K562 (cell line): ENCODE data around the gene NLGN3. TPM values are rescaled to one million over a fixed set of nuclear protein-coding genes. Genes with fewer than 3 reads are reported as not detected.

Experiments
- ARNT ChIP-seq, 2 experiments: fragments of 450-650 bp; IDR thresholded peaks; 2 replicates each; pipeline ENCODE4 v1.6.1; 2016; ENCODE audit warnings: mild to moderate bottlenecking in 1 of 2
- ATF1 ChIP-seq, 2 experiments: fragments of 450-650 bp in 1 of 2; IDR thresholded peaks; 2 replicates each; pipeline ENCODE4 v1.6.1; 2016; ENCODE audit warnings: missing compliant biosample characterization in 1 of 2, missing genetic modification characterization in 1 of 2
- BRCA1 ChIP-seq, 2 experiments: fragments of 450-650 bp in 1 of 2; sonication (generic) in 1 of 2; formaldehyde crosslinking in 1 of 2; IDR thresholded peaks; 2 replicates each; pipeline versions ENCODE4 v1.5.0 to v1.6.1; 2017 to 2020; ENCODE audit warnings: mild to moderate bottlenecking in 1 of 2, missing genetic modification reagents in 1 of 2
- PCBP1 ChIP-seq: fragments of 200-400 bp; formaldehyde crosslinking; IDR thresholded peaks from 2 replicates; pipeline ENCODE4 v1.6.1; 2018; ENCODE audit warnings: mild to moderate bottlenecking, low read depth, low read length; ENCODE audit not compliant: poor library complexity, severe bottlenecking
- SLC30A9 ChIP-seq: fragments of 250-450 bp; sonication (Bioruptor Pico); IDR thresholded peaks from 2 replicates; pipeline ENCODE4 v1.8.0; 2022; ENCODE audit warnings: mild to moderate bottlenecking, moderate library complexity
- polyA plus RNA-seq, 8 experiments: library from polyadenylated mRNA; depleted of rRNA in 4 of 8; stranded (reverse) in 5 of 8; unstranded in 3 of 8; fragments of >200 nt; fragmentation: Nextera tagmentation in 2 of 8; fragmentation: Illumina TruSeq in 1 of 8; extraction: Ambion mirVana in 2 of 8; extraction: Trizol in 1 of 8; gene quantifications; 2 replicates each; pipeline versions ENCODE4 v1.2.1 to v1.2.3, GENCODE V29; 2011 to 2014; ENCODE audit warnings: inconsistent platforms in 1 of 8, missing spikeins in 1 of 8
- total RNA-seq, 7 experiments: library from RNA; depleted of rRNA in 6 of 7; stranded (reverse); fragments of >200 nt in 6 of 7; fragmentation: Illumina TruSeq in 2 of 7; extraction: Trizol in 2 of 7; gene quantifications; 2 replicates each; pipeline versions ENCODE4 v1.2.1 to v1.2.3, GENCODE V29; 2011 to 2021; ENCODE audit warnings: low replicate concordance in 1 of 7
- TF ChIP-seq, protein P1 (sequence below), 2 experiments: fragments of 450-650 bp in 1 of 2; sonication (generic) in 1 of 2; formaldehyde crosslinking in 1 of 2; IDR thresholded peaks; 2 replicates each; pipeline versions ENCODE4 v1.7.1 to v1.9.0; 2016 to 2022; ENCODE audit warnings: inconsistent platforms in 1 of 2, mild to moderate bottlenecking in 1 of 2, missing genetic modification reagents in 1 of 2
- TF ChIP-seq, protein P2 (sequence below): IDR thresholded peaks from 2 replicates; pipeline ENCODE4 v1.6.1; 2011; ENCODE audit not compliant: insufficient read length; ENCODE audit errors: extremely low read depth
- TF ChIP-seq, protein P3 (sequence below): fragments of 450-650 bp; IDR thresholded peaks from 2 replicates; pipeline ENCODE4 v1.6.1; 2017; ENCODE audit warnings: mild to moderate bottlenecking, moderate library complexity

The NLGN3 gene
- total and polyA plus RNA-seq, 9 of the 15 experiments (the other 6 are each of a cell fraction or from before 2014, with no cell fraction given): 0.03 to 0.86 (median 0.25) TPM

DNA sequence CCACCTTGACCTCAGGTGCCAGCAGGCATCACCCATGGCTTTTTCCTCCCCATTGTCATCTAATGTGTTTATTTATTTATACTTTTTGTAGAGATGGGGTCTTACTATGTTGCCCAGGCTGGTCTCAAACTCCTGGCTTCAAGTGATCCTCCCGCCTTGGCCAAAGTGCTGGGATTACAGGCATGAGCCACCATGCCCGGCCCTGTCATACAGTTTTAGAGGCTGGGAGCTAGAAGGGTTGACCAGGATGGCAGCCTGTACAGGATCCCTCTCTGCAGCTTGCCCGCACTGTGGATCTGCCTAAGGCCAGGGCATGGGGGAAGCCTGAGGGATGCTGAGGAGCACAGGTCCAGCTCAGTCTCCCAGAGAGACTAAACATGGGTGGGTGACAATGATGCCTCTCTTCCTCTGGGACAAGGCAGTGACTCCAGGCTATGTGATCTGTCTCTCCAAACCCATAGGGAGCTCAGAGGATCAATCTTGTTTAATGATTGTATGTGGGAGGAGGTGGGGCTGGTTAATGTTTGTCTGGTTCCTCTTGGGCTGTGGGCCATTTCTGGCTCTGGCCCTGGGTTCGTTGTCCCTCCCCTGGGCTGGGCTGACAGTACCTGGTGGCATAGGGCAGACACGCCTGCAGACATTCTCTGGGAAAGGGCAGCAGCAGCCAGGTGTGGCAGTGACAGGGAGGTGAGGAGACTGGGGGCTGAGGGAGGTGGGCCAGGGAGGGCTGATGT is 70.1 kb downstream of the NLGN3 start (continued):
- TF ChIP-seq, protein P1, sequence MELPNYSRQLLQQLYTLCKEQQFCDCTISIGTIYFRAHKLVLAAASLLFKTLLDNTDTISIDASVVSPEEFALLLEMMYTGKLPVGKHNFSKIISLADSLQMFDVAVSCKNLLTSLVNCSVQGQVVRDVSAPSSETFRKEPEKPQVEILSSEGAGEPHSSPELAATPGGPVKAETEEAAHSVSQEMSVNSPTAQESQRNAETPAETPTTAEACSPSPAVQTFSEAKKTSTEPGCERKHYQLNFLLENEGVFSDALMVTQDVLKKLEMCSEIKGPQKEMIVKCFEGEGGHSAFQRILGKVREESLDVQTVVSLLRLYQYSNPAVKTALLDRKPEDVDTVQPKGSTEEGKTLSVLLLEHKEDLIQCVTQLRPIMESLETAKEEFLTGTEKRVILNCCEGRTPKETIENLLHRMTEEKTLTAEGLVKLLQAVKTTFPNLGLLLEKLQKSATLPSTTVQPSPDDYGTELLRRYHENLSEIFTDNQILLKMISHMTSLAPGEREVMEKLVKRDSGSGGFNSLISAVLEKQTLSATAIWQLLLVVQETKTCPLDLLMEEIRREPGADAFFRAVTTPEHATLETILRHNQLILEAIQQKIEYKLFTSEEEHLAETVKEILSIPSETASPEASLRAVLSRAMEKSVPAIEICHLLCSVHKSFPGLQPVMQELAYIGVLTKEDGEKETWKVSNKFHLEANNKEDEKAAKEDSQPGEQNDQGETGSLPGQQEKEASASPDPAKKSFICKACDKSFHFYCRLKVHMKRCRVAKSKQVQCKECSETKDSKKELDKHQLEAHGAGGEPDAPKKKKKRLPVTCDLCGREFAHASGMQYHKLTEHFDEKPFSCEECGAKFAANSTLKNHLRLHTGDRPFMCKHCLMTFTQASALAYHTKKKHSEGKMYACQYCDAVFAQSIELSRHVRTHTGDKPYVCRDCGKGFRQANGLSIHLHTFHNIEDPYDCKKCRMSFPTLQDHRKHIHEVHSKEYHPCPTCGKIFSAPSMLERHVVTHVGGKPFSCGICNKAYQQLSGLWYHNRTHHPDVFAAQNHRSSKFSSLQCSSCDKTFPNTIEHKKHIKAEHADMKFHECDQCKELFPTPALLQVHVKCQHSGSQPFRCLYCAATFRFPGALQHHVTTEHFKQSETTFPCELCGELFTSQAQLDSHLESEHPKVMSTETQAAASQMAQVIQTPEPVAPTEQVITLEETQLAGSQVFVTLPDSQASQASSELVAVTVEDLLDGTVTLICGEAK (IDR thresholded peaks at IDR 0.05): no peak
- TF ChIP-seq, protein P1 (CRISPR knock-in tag; IDR thresholded peaks at IDR 0.05): no peak
- TF ChIP-seq ATF1 (CRISPR knock-in tag; IDR thresholded peaks at IDR 0.05): no peak
- TF ChIP-seq ATF1 (tag; IDR thresholded peaks at IDR 0.05): no peak
- no peak for TF ChIP-seq PCBP1
- TF ChIP-seq SLC30A9: no peak
- TF ChIP-seq BRCA1 (IDR thresholded peaks at IDR 0.05): no peak
- no peak for TF ChIP-seq BRCA1 (CRISPR knock-in tag; IDR thresholded peaks at IDR 0.05)
- TF ChIP-seq, protein P2, sequence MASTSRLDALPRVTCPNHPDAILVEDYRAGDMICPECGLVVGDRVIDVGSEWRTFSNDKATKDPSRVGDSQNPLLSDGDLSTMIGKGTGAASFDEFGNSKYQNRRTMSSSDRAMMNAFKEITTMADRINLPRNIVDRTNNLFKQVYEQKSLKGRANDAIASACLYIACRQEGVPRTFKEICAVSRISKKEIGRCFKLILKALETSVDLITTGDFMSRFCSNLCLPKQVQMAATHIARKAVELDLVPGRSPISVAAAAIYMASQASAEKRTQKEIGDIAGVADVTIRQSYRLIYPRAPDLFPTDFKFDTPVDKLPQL: no peak
- TF ChIP-seq, protein P3, sequence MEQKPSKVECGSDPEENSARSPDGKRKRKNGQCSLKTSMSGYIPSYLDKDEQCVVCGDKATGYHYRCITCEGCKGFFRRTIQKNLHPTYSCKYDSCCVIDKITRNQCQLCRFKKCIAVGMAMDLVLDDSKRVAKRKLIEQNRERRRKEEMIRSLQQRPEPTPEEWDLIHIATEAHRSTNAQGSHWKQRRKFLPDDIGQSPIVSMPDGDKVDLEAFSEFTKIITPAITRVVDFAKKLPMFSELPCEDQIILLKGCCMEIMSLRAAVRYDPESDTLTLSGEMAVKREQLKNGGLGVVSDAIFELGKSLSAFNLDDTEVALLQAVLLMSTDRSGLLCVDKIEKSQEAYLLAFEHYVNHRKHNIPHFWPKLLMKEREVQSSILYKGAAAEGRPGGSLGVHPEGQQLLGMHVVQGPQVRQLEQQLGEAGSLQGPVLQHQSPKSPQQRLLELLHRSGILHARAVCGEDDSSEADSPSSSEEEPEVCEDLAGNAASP: no peak
- TF ChIP-seq ARNT (IDR thresholded peaks at IDR 0.05): no peak
